Osteoblast (primary cell): ENCODE data around the gene ZSWIM6. TPM values are rescaled to one million over a fixed set of nuclear protein-coding genes. Genes with fewer than 3 reads are reported as not detected.
A peak's percentile ranks its signal among the peaks of the same experiment; 100 is the strongest.

Experiments used
- DNase-seq: peaks from one replicate; pipeline ENCODE4 v3.0.0; 2011; ENCODE audit warnings: low spot score, mixed read lengths; ENCODE audit not compliant: insufficient read length; ENCODE audit errors: missing footprints
- H2AFZ ChIP-seq: 2 replicates; pipeline ENCODE4 v1.6.0; 2011; ENCODE audit warnings: mild to moderate bottlenecking, low read length
- H3K27ac ChIP-seq: 2 replicates; pipeline ENCODE4 v1.5.1; 2011; ENCODE audit warnings: mild to moderate bottlenecking, low read depth, low read length, moderate library complexity
- H3K27me3 ChIP-seq: 2 replicates; pipeline ENCODE4 v1.6.0; 2012; ENCODE audit warnings: mild to moderate bottlenecking, control low read depth, inconsistent platforms, low read length, moderate library complexity; ENCODE audit not compliant: insufficient read depth
- H3K36me3 ChIP-seq: 2 replicates; pipeline ENCODE4 v1.5.1; 2011; ENCODE audit warnings: mild to moderate bottlenecking, low read length, control low read depth, moderate library complexity; ENCODE audit not compliant: insufficient read depth
- H3K4me1 ChIP-seq: 2 replicates; pipeline ENCODE4 v1.5.1; 2011; ENCODE audit warnings: mild to moderate bottlenecking, low read length, control low read depth, moderate library complexity; ENCODE audit not compliant: insufficient read depth
- H3K4me2 ChIP-seq: 2 replicates; pipeline ENCODE4 v1.6.0; 2011; ENCODE audit warnings: mild to moderate bottlenecking, low read length; ENCODE audit not compliant: insufficient read depth
- H3K4me3 ChIP-seq: fragments of 200-600 bp; sonication (generic); 3 replicates; pipeline ENCODE4 v1.5.1; 2012; ENCODE audit warnings: mild to moderate bottlenecking, low read length, inconsistent platforms; ENCODE audit not compliant: insufficient read depth
- H3K79me2 ChIP-seq: 2 replicates; pipeline ENCODE4 v1.6.0; 2012; ENCODE audit warnings: mild to moderate bottlenecking, low read length, control low read depth, inconsistent platforms; ENCODE audit not compliant: insufficient read depth
- H3K9me3 ChIP-seq: 2 replicates; pipeline ENCODE4 v1.5.1; 2011; ENCODE audit warnings: low read depth, low read length, control low read depth
- H4K20me1 ChIP-seq: 2 replicates; pipeline ENCODE4 v1.6.0; 2012; ENCODE audit warnings: mild to moderate bottlenecking, low read length, control low read depth; ENCODE audit not compliant: insufficient read depth
- CTCF ChIP-seq: IDR thresholded peaks from 2 replicates; pipeline ENCODE4 v1.5.1; 2011; ENCODE audit warnings: mild to moderate bottlenecking, low read depth, low read length, moderate library complexity; ENCODE audit errors: extremely low read depth
- total RNA-seq: library from RNA; depleted of rRNA; stranded (reverse); fragments of >200 nt; gene quantifications from 2 replicates; pipeline ENCODE4 v1.2.3, GENCODE V29; 2012

ZSWIM6 gene
- total RNA-seq, 1 donor: 10.5 TPM

GRCh38 chr5:61466017-61466416 lies 134.0 kb downstream of the ZSWIM6 start:
- Histone ChIP-seq H3K79me2 (peaks cover 92% of the 10 kb centered on the region), H2AFZ (no peak overlapping the region), H3K27me3 (no peaks in the 10 kb centered on the region), H3K36me3 (no peaks in the 10 kb centered on the region), H4K20me1 (peaks cover 62% of the 10 kb centered on the region), H3K9me3 (no peaks in the 10 kb centered on the region), H3K4me1 (peaks cover 20% of the 10 kb centered on the region), H3K27ac (no peak overlapping the region), H3K4me3 (no peak overlapping the region), H3K4me2 (no peak overlapping the region)
- no peak for DNase-seq
- TF ChIP-seq CTCF: no peak

GRCh38 chr5:61467766-61468482 lies 135.9 kb downstream of the ZSWIM6 start:
- peaks cover 93% of the 10 kb centered on the region for H3K79me2 ChIP-seq
- peak overlapping the region; percentile 42 for H3K27ac ChIP-seq
- no peak for TF ChIP-seq CTCF
- H2AFZ ChIP-seq: no peak overlapping the region
- peaks cover 3% of the 10 kb centered on the region for H3K36me3 ChIP-seq
- peak; percentile 66 for DNase-seq
- peaks cover 20% of the 10 kb centered on the region for H3K4me1 ChIP-seq
- H3K27me3 ChIP-seq: no peaks in the 10 kb centered on the region
- peak overlapping the region; percentile 21 for H3K4me3 ChIP-seq
- H3K9me3 ChIP-seq: no peaks in the 10 kb centered on the region
- H4K20me1 ChIP-seq: peaks cover 59% of the 10 kb centered on the region
- peak overlapping the region; percentile 57 for H3K4me2 ChIP-seq

- H3K4me2 ChIP-seq: no peak overlapping the region
- peaks cover 93% of the 10 kb centered on the region for H3K79me2 ChIP-seq
- no peak overlapping the region for H2AFZ ChIP-seq
- no peaks in the 10 kb centered on the region for H3K27me3 ChIP-seq
- H3K27ac ChIP-seq: no peak overlapping the region
- peak; percentile 18 for TF ChIP-seq CTCF
- peaks cover 61% of the 10 kb centered on the region for H4K20me1 ChIP-seq
- peak; percentile 19 for DNase-seq
- no peak overlapping the region for H3K4me3 ChIP-seq
- H3K36me3 ChIP-seq: peaks cover 4% of the 10 kb centered on the region
- H3K4me1 ChIP-seq: peaks cover 20% of the 10 kb centered on the region
- no peaks in the 10 kb centered on the region for H3K9me3 ChIP-seq
Observed at GRCh38 chr5:61468483-61468865, 136.4 kb downstream of the ZSWIM6 start.

- H3K36me3 ChIP-seq: peaks cover 4% of the 10 kb centered on the region
- no peak overlapping the region for H3K4me2 ChIP-seq
- H3K9me3 ChIP-seq: no peaks in the 10 kb centered on the region
- peaks cover 88% of the 10 kb centered on the region for H3K79me2 ChIP-seq
- no peak overlapping the region for H3K4me3 ChIP-seq
- H2AFZ ChIP-seq: no peak overlapping the region
- H3K27me3 ChIP-seq: no peaks in the 10 kb centered on the region
- peaks cover 18% of the 10 kb centered on the region for H3K4me1 ChIP-seq
- no peak overlapping the region for H3K27ac ChIP-seq
- no peak for DNase-seq
- no peak for TF ChIP-seq CTCF
- H4K20me1 ChIP-seq: peaks cover 55% of the 10 kb centered on the region
Observed at GRCh38 chr5:61471352-61471751, 139.3 kb downstream of the ZSWIM6 start.
